Measurements from ENCODE around the gene PSMD9. TPM values are rescaled to one million over a fixed set of nuclear protein-coding genes. Genes with fewer than 3 reads are reported as not detected.
A peak's percentile ranks its signal among the peaks of the same experiment; 100 is the strongest.

The PSMD9 gene
- total and polyA plus RNA-seq, 8 donors: 39.3 to 53.8 (median 45.4) TPM

- H3K4me3 ChIP-seq: no peak overlapping the region
- DNase-seq (no peak), ATAC-seq (no peak)
- H3K36me3 ChIP-seq: no peaks in the 10 kb centered on the region
- H3K27me3 ChIP-seq: no peaks in the 10 kb centered on the region
- intact Hi-C loops (cut with DNase I): no loop called here
- H3K4me1 ChIP-seq: no peaks in the 10 kb centered on the region
- TF ChIP-seq CTCF (IDR thresholded peaks at IDR 0.05): no peak
- H3K27ac ChIP-seq: no peak overlapping the region
- H3K9me3 ChIP-seq: no peaks in the 10 kb centered on the region
These were observed 57.9 kb downstream of the PSMD9 start for GRCh38 chr12:121946313-121947025.

GRCh38 chr12:121947981-121948380, 59.4 kb downstream of the PSMD9 start:
- DNase-seq (no peak), ATAC-seq (no peak)
- no peaks in the 10 kb centered on the region for H3K4me1 ChIP-seq
- no peaks in the 10 kb centered on the region for H3K36me3 ChIP-seq
- H3K4me3 ChIP-seq: no peak overlapping the region
- no peak overlapping the region for H3K27ac ChIP-seq
- TF ChIP-seq CTCF (IDR thresholded peaks at IDR 0.05): no peak
- H3K9me3 ChIP-seq: no peaks in the 10 kb centered on the region
- intact Hi-C loops (cut with DNase I): no loop called here
- H3K27me3 ChIP-seq: no peaks in the 10 kb centered on the region

- intact Hi-C loops (cut with DNase I): no loop called here
- H3K27ac ChIP-seq: no peak overlapping the region
- H3K27me3 ChIP-seq: peaks cover 0 to 1% of the 10 kb centered on the region in 2 donors
- H3K4me3 ChIP-seq: no peak overlapping the region
- no peaks in the 10 kb centered on the region for H3K36me3 ChIP-seq
- no peaks in the 10 kb centered on the region for H3K9me3 ChIP-seq
- TF ChIP-seq CTCF (IDR thresholded peaks at IDR 0.05): no peak
- DNase-seq (no peak), ATAC-seq (no peak)
- no peaks in the 10 kb centered on the region for H3K4me1 ChIP-seq
These were observed 61.2 kb downstream of the PSMD9 start for GRCh38 chr12:121949648-121950397.

GRCh38 chr12:121953117-121953692, 64.6 kb downstream of the PSMD9 start:
- intact Hi-C loops (cut with DNase I): no loop called here
- Histone ChIP-seq H3K4me3 (no peak overlapping the region), H3K9me3 (no peaks in the 10 kb centered on the region), H3K4me1 (no peaks in the 10 kb centered on the region), H3K27ac (no peak overlapping the region), H3K27me3 (peaks cover 0 to 8% of the 10 kb centered on the region in 2 donors), H3K36me3 (no peaks in the 10 kb centered on the region)
- ATAC-seq (no peak), DNase-seq (no peak)
- no peak for TF ChIP-seq CTCF (IDR thresholded peaks at IDR 0.05)

- no peaks in the 10 kb centered on the region for H3K36me3 ChIP-seq
- H3K9me3 ChIP-seq: no peaks in the 10 kb centered on the region
- peaks cover 0 to 8% of the 10 kb centered on the region in 2 donors for H3K27me3 ChIP-seq
- DNase-seq (no peak), ATAC-seq (peak; percentile 93)
- intact Hi-C loops (cut with DNase I): no loop called here
- no peak overlapping the region for H3K27ac ChIP-seq
- TF ChIP-seq CTCF (IDR thresholded peaks at IDR 0.05): no peak
- H3K4me1 ChIP-seq: no peaks in the 10 kb centered on the region
- H3K4me3 ChIP-seq: no peak overlapping the region
These were observed 65.1 kb downstream of the PSMD9 start for GRCh38 chr12:121953695-121954094.
